GM04504 (cell line): ENCODE results near the gene UBALD2.
A peak's percentile ranks its signal among the peaks of the same experiment; 100 is the strongest.
"Not testable (repeated sequence)": the region's sequence is repeated elsewhere in the genome, so short reads cannot be mapped to it uniquely, and the experiment has no call there.

Source experiments
- DNase-seq: peaks from one replicate; pipeline ENCODE4 v3.0.0-alpha.2; 2012; ENCODE audit warnings: low read depth

The UBALD2 gene

DNA sequence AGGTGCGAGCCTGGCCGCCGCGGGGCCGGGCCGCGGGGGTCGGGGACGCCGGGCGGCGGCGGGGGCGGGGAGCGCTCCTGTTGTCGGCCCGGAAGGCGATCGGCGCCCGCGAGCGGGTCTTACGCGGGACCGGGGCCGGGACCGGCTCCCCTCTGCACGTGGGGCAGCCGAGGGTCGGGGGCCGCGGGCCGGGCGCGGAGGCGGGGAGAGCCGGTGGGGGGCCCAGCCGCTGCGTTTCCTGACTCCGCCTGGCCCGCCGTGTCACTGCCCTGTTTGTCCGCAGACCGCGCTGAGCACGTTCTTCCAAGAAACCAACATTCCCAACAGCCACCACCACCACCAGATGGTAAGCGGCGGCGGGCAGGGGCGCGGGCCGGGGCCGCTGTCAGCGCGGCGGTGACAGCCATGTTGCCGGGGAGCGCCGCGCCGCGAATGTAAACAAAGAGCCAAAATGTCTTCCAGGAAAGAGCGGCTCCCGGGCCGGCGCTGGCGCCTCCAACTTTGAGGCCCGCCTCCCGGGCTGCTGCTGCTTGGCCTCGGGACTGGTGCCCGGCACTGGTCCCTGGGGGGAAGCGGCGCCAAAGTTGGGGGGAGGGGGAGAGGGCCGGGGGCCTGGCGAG lies 586 bp downstream of the UBALD2 start:
- no peak for DNase-seq

DNA sequence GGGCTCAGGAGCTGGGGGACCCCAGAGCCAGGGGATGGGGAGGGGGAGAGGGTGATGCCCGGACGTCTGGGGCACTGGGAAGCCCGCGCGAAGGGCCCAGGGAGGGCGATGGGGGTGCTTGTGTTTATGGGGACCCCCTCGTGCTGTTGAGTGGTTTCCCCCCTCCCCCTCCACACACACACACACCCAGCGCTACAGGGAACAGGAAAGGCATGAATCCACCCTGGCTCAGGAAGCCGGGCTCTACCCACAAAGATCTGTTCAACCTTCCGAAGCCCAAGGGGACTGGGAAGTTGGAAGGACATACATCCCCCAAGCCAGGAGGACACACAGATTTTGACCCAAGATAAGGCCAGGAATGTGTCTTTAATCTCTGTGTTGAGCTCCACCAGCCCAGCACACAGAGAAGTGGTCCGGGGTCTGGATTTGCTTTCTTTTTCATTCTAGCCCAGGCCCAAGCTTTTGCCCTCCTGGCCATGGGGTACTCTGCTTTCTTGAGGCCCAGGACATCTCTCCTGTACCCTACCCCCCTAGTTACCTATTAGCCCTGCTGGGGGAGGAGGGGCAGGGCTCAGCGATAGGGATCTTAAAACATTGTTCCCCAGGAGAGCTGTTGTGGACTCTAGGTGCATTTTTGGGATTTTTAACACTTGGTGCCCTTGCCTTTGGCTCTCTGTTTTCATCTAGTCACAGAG lies 1.2 kb downstream of the UBALD2 start:
- DNase-seq = no peak

DNA sequence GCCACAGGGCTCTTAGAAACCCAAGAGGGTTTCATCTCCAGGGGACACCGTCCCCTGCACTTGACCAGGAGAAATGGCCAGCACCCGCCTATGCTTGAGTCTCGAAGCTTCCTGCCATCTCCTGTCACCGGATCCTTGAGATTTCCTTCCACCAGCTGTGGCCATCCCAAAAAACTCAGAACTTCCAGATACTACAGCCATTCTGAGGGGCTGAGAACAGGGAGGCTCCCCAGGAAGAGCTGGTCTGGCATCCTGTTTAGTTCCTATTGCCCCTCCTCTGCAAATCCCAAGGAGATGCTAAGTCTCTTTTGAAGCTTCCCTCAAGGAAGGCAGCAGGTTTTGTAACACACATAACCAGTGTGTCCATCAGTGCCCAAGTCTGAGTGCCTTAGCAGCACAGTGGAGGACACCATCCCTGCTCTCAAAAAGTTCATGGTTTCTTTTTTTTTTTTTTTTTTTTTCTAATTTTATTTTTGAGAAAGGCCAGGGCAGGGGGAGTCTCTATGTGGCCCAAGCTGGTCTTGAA lies 2.0 kb downstream of the UBALD2 start:
- DNase-seq = no peak

DNA sequence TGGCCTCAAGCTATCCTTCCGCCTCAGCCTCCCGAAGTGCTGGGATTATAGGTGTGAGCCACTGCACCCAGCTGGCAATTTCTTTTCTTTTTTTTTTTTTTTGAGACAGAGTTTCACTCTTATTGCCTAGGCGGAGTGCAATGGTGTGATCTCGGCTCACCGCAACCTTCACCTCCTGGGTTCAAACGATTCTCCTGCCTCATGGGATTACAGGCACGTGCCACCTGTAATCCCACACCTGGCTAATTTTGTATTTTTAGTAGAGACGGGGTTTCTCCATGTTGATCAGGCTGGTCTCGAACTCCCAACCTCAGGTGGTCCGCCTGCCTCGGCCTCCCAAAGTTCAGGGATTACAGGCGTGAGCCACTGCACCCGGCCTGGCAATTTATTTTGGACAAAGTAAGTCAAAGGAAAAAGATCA lies 2.4 kb downstream of the UBALD2 start:
- DNase-seq = not testable (repeated sequence)

DNA sequence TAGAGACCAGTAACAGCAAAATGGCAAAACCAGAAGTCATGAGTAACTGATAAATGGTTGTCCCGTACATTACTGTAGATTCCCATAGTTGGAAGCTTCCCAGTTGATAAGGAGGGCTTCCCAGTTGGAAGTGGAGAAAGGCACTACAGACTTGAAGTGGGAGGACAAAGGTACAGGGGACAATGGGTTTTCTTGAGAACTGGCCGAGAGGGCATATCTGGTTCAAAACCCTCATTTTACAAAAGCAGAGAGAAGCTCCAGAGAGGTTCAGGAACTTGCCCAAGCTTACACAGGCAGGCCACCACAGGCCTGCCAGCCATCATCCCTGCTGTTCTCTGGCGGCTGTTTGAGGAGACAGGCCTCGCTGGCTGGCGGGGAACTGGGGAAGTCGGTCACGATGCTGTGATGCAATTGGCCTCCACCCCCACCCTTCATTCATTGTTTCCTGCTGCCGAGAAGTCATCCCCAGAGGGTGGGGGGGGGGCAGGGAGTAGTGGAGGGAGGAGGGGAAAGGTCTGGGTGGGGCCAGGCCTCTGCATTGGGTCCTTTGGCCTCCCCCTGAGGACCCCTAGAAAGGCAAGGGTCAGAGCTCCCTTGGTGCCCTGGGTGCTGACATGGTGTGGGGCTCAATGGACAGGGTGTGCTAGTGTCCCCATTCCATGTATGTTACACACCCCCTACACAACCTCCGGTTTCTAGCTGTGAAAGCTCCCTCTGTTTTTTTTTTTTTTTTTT lies 3.0 kb downstream of the UBALD2 start:
- DNase-seq = peak; percentile 53

DNA sequence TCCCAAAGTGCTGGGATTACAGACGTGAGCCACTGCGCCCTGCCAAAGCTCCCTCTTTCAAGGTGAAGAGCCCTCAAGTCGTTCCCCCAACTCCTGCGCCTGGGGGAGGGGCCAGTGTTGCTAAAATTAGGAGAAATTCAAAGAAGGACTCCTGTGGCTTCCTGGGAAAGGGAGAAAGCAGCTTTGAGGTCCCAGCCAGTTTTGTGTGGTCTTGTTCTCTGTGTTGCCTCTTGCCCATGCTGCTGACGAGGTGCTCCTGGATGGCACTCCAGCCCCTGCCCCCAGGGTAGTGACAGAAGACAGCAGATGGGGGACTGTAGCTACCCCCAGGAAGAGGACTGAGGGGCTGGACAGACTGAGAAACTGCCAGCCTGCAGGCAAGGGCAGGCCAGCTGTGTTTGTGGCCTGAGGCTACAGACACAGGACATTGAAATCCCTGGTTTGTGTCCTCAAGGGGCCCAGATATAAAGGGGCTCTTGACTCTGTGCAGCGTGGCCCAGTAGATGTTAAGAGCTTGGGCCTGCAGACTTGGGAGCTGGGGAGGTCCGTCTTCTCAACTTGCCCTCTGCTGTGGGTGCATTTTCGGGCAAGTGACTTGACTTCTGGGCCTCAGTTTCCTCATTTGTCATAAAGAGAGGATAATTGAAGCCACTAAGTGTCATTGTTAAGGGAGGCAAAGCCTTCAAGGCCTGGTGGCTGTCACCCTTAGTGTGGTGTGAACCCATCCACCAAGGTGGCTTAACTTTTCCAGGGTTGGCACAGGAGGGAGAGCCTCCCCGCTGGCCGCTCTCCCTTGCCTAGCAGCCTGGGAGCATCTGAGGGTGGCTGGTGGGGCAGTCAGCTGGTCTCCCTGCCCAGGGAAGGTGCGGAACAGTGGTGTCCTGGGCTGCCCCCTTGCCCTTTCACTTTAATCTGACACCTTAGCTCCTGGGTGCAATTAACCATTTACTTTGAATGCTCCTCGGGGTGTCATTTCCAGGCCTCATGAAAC lies 4.1 kb downstream of the UBALD2 start:
- DNase-seq = no peak

DNA sequence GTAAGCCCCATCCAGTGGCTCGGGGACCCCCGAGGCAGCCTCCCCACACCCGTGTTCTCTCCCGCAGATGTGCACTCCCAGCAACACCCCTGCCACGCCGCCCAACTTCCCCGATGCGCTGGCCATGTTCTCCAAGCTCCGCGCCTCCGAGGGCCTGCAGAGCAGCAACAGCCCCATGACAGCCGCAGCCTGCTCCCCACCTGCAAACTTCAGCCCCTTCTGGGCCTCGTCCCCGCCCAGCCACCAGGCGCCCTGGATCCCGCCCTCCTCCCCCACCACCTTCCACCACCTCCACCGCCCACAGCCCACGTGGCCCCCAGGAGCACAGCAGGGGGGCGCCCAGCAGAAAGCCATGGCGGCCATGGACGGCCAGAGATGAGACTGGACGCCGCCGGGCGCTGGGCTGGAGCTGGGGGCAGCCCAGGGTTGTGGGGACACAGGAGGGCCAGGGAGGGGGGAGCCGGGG lies 5.0 kb downstream of the UBALD2 start:
- no peak for DNase-seq

DNA sequence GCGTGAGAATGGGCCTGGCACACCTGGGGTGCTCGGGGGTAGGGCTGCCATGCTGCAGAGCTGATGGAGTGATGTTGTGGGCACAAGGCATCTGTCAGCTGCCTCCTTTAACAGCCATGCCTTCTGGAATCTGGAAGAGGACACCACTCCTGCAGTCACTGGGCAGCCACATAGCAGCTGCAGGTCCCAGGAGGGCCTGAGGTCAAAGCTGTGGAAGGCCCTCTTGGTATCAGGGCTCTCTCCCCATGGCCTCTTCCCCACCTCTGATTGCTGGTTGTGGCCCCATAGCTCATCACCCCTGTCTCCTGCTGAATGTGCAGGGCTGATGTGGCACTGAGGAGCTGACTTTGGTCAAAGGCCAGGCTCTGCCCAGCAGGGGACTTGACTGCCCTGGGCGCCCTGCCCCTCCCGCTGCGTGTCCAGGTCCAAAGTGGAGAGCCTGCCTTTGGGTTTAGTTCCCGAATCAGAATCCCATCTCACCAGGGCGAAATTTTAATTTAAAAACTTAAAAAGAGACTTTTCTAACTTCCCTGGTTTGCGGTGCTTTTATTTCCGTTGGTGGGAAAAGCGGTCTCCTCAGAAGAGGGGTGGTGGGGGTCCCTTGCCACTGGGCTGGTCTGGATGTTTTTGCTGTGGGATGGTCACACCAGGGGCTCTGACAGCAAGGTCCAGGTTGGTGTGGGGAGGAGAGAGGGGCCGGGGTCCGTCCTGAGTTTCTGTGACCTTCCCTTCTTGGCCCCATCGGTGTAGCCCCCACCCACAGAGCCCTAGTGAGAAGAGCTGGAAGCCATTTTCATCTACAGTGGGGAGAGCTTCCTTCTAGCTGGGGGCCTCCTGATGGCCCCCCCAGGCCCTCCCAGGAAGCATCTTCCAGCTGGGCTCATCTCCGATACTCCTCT lies 5.9 kb downstream of the UBALD2 start:
- no peak for DNase-seq

DNA sequence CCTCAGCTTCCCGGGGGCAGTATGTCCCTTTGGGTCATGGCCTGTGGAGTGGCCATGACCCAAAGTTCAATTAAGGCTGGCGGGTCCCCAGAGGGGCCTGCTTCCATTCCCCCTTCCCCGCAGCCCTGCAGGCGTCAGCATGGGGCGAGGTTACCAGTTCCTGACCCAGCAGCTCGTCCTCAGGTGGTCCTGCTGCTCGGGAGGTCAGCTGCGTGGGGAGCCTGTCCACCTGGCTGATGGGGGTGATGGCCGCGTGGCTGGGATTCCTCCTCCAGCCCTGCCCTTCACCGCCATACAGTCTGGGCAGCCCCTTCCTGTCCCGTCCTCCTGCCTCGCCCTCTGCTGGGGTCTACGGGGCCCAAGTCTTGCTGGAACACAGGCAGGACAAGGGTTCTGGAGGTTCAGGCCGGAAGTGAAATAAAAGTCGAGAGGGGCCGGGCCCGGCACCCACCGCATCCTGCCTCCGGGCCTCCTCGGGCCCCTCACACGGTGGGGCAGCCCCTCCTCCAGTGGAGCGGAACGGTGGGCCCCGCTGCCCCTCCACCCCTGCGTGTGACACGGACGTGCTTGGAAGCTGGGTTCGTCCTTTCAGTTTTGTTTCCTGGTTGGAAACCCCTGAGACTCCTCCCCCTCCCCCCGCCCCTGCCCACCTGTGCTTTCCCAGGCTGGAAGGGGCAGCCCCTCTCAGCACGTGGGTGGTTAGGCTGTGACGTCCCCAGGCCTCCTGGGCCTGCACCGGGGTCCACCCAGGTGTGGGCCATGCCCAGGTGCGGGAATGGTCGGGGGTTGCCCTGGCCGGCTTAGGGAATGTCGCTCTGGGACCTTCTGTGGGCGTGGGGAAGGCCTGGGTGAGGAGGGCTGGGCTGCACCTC lies 6.8 kb downstream of the UBALD2 start:
- DNase-seq = no peak

DNA sequence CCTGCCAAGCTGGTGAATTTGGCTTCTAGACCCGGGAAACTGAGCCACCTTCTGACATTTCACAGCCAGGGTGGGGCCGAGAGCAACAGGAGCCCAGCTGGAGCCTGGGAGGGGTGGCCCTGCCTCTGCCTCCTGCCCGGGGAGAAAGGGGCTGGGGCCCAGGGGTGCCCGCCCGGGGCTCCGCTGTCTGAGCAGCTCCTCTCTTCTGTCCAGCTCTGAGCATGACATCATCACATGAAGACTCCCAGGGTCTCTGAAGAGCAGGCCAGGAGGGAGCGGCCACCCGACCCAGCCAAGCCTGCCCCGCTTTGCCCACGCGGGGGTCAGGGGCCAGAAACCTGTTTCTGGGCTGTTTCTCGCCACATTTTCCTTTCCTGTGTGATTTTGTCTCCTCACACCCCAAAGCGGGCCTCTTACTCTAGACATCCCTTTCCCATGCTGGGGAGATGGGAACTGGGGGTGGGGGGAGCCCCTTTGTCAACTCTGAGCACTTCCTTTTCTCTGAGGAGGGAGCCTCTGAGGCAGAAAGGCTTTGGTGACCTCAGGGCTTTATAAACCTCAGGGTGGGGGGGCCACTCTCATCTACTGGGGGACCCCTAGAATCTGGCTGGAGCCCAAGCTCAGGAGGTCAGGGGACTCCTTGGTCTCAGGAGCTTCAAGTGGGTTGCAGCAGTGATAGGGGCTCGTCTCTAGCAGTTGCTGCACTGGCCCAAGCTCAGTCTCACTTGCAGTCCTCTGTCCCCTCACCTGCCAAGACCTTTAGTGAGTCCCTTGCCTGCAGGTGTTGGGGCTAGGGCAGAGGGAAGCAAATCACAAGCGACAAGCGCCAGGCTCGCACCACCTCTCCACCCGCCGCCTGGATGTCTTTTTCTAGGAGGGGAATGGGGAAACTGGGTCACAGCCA lies 7.6 kb downstream of the UBALD2 start:
- DNase-seq = no peak

DNA sequence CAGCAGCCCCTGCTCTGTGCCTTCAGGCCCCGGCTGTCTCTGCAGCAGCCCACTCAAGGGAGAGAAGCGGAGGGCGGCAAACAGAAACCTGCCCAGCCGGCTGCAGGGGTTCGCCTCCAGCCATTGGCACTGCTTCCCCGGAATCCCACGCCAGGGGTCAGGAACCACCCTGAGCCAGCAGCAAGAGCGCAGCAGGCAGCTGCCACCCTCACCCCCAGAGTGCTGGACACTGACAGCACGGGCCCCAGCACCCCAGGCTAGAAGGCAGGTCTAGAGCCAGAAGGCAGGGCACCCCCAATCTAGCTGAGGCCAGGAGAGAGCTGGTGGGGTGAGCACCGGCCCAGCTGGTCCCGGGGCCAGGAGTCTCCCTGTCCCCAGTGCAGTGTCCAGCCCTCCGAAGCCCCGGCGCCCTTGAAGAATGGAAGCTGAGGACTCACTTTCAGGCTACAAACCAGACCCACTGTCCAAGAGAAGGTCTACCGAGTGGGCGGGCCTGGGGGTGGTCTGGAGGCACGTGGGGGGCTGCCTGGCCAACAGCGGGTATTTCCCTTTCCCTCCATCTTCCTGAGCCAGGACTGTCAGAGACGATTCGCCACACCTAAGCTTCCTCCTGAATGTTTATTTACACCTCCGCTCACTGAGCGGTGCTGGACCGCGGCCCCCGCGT lies 8.4 kb downstream of the UBALD2 start:
- no peak for DNase-seq

DNA sequence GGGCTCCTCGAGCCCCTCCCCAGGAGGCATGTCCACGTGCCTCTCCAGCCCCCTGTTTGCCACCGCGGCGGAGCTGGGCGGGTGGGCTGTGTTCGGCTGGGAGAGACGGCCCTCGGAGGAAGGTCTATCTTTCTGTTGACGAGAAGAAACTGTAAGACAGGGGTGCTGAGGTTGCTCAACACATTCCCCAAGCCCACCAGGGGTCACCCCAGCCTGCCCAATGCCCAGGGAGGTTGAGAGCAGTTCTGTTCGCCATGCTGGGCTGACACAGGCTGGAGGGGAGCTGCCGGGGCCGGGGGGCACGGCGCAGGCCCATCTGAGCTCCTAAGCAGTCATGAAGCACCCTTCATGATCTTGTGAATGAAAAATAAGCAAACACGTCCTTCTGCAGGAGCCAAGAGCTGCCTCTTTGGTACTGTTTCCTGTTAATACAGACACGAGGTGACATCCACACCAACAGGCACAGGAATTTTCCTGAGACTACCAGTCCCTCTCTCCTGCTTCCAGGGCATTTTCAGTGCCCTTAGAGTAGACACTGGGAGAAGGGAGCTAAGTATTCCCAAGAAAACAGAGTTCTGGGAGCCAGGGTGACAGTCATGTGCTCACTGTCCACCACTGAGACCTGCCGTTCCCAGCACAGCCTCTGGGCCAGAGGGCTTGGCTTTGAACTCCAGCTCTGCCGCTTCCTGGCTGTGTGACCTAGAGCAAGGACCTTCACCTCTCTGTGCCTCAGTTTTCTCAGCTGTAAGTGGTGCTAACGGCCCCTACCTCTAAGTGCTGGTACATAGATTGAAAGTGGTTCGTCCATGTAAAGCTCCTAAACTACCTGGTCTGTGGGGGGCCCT lies 9.2 kb downstream of the UBALD2 start:
- DNase-seq = no peak

DNA sequence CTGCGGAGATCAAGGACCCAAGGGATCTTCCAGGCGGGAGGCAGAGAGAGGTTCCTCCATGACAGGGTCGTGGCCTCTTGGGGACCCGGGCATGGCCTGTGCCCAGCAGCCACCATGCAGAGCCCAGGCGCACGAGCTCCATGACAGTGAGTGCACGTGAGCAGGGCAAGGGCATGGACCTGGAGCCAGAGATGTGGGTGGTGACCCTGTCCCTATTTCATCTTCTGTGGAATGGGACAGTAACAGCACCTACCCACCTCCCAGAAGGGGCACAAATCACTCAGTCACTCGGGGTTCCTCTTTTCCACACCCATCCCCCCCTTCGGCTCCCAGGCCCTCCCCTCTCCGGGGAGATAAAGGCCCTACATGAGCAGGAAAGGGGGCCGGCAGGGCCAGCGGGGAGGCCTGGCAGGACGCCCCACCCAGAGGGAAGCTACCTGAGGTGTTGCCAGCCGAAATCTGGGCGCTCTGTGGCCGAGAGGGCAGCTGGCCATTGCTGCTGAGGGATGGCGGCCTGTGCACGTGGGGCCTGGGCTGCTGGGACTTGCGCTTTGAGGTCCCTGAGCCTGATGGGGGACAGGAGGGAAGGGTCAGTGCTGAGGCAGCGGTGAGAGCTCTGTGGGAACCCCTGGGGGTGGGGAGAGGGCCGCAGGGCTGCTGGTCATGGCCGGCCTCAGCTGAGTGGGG lies 10.4 kb downstream of the UBALD2 start:
- DNase-seq = no peak

DNA sequence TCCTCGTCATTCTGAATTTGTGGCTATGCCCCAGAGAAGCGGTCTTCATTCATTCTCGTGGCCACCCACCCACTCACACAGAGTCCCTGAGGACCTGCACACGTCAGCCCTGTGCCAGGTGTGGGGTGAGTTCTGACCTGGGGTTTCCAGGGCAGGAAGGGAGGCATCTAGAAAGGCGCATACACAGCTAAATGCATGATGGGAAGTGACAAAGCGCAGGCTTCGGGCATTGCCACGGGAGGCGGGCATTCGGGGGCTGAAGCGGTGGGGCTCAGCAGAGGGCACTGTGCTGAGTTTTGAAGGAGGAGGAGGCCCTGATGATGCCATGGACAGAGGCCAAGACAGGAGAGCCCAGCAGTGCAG lies 10.9 kb downstream of the UBALD2 start:
- no peak for DNase-seq

DNA sequence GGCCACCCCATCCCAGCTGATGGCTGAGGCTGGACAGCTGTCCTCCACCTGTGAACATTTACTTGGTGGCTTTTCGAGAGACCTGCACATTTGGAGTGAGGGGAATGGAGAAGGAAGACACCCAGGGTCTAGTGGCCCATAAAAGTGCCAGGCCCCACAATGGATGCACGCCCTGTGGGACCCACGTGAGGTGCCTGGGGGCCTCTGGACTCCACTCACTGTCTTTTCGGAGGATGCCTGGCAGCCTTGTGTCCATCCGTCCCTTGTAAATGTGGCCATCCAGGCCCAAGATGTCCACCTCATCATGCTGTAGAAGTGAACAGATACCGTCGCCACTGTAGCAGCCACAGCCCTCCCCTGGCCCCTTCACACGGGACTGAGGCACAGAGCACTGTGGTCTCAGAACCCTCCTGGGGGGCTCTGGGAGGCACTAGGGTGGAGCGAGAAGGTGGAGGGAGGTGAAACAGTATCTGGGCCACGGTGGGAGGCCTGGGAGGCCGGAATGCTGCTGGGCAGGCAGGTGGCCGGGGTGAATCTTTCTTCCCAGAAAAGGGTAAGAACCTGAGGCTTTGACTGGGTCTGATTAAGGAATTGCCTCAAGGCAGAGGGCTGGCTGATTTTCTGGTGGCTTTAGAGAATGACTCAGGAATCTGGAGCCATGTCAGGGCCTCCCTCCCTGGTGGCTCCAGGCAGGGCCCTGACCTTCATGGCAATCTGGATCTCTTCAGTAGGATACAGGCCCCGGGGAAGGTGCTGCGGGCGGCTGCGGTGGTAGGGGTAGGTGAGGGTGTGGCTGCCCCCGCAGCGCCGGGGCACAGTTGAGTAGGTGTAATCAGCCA lies 11.5 kb downstream of the UBALD2 start:
- DNase-seq = peak; percentile 62
